ENCODE data around the gene OPCML. TPM values are rescaled to one million over a fixed set of nuclear protein-coding genes. Genes with fewer than 3 reads are reported as not detected.

The OPCML gene
- total RNA-seq, 2 donors from 2014 or later, result 0.04 TPM; not detected in 1

DNA sequence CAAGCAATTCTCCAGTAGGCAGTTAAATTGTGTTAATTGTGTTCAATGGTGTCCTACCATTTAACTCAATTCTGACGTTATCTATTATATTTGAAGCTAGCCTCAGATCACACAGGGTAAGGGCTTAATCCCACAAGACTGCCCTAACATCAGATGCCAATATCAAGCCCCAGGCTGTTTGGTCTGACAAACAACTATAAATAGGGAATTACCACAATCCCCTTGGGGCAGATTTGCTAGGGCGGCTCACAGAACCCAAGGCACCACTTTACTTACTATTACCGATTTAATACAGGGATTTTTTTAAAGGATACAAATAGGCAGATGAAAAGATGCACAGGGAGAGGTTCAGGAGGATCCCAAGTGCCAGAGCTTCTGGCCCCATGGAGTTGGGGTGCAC is 678.4 kb downstream of the OPCML start:
- TF ChIP-seq, protein P1, sequence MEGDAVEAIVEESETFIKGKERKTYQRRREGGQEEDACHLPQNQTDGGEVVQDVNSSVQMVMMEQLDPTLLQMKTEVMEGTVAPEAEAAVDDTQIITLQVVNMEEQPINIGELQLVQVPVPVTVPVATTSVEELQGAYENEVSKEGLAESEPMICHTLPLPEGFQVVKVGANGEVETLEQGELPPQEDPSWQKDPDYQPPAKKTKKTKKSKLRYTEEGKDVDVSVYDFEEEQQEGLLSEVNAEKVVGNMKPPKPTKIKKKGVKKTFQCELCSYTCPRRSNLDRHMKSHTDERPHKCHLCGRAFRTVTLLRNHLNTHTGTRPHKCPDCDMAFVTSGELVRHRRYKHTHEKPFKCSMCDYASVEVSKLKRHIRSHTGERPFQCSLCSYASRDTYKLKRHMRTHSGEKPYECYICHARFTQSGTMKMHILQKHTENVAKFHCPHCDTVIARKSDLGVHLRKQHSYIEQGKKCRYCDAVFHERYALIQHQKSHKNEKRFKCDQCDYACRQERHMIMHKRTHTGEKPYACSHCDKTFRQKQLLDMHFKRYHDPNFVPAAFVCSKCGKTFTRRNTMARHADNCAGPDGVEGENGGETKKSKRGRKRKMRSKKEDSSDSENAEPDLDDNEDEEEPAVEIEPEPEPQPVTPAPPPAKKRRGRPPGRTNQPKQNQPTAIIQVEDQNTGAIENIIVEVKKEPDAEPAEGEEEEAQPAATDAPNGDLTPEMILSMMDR (IDR thresholded peaks at IDR 0.05), result no peak
- no peak overlapping the region for H3K27ac ChIP-seq
- no peaks in the 10 kb centered on the region for H3K4me1 ChIP-seq
- no peak overlapping the region for H3K4me3 ChIP-seq
- no peaks in the 10 kb centered on the region for H3K27me3 ChIP-seq
- DNase-seq (ENCODE audit: low spot score), result no peak
- no peaks in the 10 kb centered on the region for H3K9me3 ChIP-seq
- no peaks in the 10 kb centered on the region for H3K36me3 ChIP-seq

DNA sequence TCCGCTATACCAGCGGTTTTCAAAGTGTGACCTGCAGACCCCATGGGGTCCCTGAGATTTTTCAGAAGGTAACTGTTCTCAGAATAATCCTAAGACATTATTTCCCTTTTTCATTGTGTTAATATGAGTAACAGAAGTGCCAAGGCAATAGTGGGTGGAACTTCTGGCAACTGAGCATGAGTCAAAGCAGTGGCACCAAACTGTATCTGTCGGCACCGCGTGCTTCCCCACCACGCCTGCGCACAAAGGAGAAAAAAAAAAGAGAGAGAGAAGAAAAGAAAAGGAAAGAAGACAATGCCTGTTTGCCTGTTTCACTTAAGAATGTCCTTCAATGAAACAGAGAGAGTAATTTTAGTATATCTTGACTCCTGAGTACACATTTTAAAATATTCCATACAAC is 679.9 kb downstream of the OPCML start:
- Histone ChIP-seq H3K27me3 (no peaks in the 10 kb centered on the region), H3K9me3 (no peaks in the 10 kb centered on the region), H3K4me3 (no peak overlapping the region), H3K36me3 (no peaks in the 10 kb centered on the region), H3K27ac (no peak overlapping the region), H3K4me1 (no peaks in the 10 kb centered on the region)
- TF ChIP-seq, protein P1 (IDR thresholded peaks at IDR 0.05), result no peak
- DNase-seq (ENCODE audit: low spot score), result no peak

DNA sequence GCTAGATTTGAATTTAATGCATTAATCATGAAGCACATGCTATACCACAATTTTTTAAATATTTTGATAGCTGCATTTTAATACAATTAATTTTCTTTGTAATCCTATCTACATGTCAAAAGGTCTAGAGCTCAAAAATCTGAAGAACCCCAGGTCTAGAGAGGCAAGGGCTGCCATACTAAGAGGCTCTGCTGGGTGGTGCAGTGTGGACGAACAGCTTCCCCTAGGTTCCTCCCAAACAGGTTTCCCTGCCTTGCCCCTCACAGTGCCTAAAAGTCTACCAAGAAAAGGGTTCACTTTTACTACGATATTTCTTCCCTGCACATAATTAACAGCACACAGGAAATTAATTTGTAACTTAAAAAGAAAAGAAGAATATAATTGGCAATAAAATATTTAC is 681.1 kb downstream of the OPCML start:
- TF ChIP-seq, protein P1 (IDR thresholded peaks at IDR 0.05), result no peak
- Histone ChIP-seq H3K4me3 (no peak overlapping the region), H3K27ac (no peak overlapping the region), H3K27me3 (no peaks in the 10 kb centered on the region), H3K36me3 (no peaks in the 10 kb centered on the region), H3K4me1 (no peaks in the 10 kb centered on the region), H3K9me3 (no peaks in the 10 kb centered on the region)
- DNase-seq (ENCODE audit: low spot score), result no peak

DNA sequence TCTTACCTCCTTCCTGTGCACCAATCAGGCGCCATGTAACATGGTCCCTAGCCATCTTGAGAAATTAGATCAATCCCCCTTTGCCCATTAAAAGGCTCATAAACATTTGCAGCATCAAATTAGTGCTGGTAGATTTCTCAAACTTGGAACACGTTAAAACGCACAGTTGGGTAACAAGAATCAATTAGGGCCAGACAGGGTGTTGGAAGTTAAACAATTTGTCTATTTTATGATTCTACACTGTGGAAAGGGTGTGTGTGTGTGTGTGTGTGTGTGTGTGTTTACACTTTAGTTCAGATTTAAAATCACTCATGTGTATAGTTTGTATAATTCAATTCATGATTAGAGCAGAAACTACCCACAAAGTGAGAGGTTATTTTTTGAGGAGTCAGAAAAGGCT is 682.0 kb downstream of the OPCML start:
- TF ChIP-seq, protein P1 (IDR thresholded peaks at IDR 0.05), result no peak
- Histone ChIP-seq H3K36me3 (no peaks in the 10 kb centered on the region), H3K27ac (no peak overlapping the region), H3K4me3 (no peak overlapping the region), H3K9me3 (no peaks in the 10 kb centered on the region), H3K27me3 (no peaks in the 10 kb centered on the region), H3K4me1 (no peaks in the 10 kb centered on the region)
- no peak for DNase-seq (ENCODE audit: low spot score)

DNA sequence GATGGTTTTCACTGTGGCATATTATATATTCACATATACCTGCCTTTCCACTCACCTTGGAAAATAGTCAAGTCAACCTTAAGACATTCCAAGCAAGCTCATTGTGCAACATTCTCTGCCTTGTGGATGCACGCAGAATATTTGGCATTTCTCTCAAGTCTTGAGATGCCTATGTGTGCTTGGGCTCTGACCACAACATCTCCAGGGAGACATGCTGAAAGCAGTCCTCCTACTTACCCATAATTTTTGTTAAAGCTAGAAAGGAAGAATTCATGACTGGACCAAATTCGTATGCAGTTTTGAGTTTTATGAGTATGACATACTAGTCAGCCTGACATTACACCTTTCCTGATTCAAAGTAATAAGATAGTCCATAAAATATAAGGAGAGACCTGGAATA is 684.0 kb downstream of the OPCML start:
- H3K36me3 ChIP-seq, result no peaks in the 10 kb centered on the region
- H3K27ac ChIP-seq, result no peak overlapping the region
- H3K4me1 ChIP-seq, result no peaks in the 10 kb centered on the region
- DNase-seq (ENCODE audit: low spot score), result no peak
- no peaks in the 10 kb centered on the region for H3K9me3 ChIP-seq
- no peaks in the 10 kb centered on the region for H3K27me3 ChIP-seq
- TF ChIP-seq, protein P1 (IDR thresholded peaks at IDR 0.05), result no peak
- H3K4me3 ChIP-seq, result no peak overlapping the region

DNA sequence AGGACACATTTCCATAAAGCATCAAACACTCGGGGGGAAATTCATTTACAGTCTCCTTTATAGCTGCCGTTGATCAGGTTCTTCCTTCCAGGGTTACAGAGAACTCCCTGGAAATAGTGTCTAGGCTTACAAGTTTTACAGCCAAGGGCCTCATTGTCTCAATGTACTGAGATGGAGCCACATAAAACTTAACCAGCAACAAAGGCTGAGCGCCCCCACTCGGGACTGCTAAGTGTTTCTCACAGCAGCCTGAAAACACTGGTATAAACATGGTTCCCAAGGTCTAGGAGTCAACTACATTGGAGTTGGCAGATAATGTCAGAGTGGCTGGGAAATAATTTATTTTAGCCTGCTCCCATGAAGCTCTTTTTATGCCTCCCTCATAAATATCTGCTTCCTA is 686.2 kb downstream of the OPCML start:
- no peak for DNase-seq (ENCODE audit: low spot score)
- TF ChIP-seq, protein P1 (IDR thresholded peaks at IDR 0.05), result no peak
- Histone ChIP-seq H3K4me3 (no peak overlapping the region), H3K4me1 (no peaks in the 10 kb centered on the region), H3K27ac (no peak overlapping the region), H3K27me3 (no peaks in the 10 kb centered on the region), H3K9me3 (no peaks in the 10 kb centered on the region), H3K36me3 (no peaks in the 10 kb centered on the region)
